ENCODE data around the gene WNT5A.

WNT5A gene

DNA sequence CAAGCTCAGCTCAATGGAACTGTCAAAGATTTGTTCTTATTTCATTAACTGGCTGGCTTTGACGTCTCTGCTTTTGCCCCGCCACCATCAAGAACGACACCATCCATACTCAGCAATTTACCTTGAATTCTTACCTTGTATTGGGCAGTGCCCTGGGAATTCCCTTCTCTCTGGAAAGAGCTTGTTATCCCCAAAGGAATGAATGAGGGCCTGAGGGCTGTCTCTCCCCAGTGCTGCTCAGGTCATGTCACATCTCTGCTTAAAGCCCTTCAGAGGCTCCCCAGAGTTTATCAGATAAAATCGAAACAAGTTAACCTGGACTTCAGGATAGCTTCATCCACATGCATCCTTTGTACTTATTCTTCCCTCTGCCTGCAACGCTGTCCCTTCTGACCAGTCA is 5.9 kb upstream of the WNT5A start:
- TF ChIP-seq, protein P1, sequence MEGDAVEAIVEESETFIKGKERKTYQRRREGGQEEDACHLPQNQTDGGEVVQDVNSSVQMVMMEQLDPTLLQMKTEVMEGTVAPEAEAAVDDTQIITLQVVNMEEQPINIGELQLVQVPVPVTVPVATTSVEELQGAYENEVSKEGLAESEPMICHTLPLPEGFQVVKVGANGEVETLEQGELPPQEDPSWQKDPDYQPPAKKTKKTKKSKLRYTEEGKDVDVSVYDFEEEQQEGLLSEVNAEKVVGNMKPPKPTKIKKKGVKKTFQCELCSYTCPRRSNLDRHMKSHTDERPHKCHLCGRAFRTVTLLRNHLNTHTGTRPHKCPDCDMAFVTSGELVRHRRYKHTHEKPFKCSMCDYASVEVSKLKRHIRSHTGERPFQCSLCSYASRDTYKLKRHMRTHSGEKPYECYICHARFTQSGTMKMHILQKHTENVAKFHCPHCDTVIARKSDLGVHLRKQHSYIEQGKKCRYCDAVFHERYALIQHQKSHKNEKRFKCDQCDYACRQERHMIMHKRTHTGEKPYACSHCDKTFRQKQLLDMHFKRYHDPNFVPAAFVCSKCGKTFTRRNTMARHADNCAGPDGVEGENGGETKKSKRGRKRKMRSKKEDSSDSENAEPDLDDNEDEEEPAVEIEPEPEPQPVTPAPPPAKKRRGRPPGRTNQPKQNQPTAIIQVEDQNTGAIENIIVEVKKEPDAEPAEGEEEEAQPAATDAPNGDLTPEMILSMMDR (IDR thresholded peaks at IDR 0.05) = no peak
- no peak for TF ChIP-seq ZFX (IDR thresholded peaks at IDR 0.05; ENCODE audit: borderline replicate concordance)
- H3K27ac ChIP-seq = no peak overlapping the region

DNA sequence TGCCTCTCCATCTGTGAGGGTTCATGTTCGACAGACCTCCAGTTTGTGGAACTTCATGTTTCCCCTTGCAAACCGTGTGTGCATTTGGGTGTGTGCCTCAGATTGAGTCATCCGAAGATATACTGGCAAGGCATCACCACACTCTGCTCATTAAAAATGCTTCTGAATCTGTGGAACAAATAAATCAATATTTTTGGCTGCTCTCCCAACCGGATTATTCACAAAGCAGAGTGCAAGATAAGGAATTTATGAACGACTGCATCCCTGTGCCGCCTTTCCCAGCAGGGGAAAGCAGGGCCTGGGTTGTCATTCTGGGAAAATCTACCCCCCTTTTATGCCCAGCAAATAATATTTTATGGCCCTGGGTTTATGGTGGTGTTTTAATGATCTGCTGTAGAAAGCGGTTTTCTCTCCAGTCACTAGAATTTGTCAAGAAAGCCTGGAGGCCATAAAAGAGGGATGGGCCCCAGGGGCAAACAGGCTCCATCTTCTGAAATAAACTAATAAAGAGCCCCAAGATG is 4.2 kb upstream of the WNT5A start:
- H3K27ac ChIP-seq = no peak overlapping the region
- TF ChIP-seq, protein P1 (IDR thresholded peaks at IDR 0.05) = no peak

DNA sequence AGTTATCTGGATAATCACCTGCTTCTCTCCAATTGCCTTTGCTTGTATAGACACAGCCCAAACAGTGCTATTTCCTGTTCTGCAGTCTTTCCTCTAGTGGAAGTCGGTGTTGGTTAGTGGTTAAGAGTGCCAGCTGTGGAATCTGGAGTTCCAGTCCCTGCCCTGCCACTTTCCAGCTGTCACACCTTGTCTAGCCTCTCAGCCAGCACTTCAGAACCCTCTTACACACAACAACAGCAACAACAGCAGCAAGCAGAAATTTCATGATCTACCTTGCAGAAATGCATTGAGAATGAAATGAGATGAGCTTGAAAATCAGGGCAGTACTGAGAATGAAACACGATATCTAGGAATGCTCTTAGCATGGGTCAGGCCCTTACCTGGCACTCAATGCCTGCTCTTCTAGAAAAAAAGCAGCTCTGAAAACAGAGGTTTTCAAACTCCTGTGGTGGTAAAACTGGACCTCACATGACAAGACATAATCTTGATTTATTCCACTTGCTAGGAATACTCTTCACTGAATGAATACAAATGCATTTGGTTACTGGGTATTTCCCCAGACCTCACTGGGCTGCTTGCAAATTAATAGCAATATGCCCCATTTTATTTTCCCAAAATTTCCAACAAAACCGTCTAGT is 3.3 kb upstream of the WNT5A start:
- no peak overlapping the region for H3K27ac ChIP-seq
- TF ChIP-seq ZFX (IDR thresholded peaks at IDR 0.05; ENCODE audit: borderline replicate concordance) = no peak
- TF ChIP-seq, protein P1 (IDR thresholded peaks at IDR 0.05) = no peak

DNA sequence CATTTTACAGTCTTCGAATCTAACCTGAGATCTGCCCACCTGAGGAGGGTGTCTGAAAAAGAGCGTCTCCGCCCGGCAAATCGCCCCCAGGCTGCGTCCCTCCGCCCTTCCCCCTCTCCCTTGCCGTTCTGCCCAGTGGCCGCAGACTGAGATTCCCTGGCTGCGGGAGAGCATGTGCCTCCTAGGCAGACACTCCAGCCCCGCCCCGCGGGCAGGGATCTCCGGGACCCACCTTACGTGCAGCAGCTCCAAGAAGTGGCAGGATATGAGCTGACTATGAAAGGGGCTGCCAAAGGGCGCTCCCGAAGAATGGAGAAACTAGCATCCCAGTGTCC is 2.7 kb upstream of the WNT5A start:
- no peak overlapping the region for H3K27ac ChIP-seq
- TF ChIP-seq, protein P1 (IDR thresholded peaks at IDR 0.05) = no peak

DNA sequence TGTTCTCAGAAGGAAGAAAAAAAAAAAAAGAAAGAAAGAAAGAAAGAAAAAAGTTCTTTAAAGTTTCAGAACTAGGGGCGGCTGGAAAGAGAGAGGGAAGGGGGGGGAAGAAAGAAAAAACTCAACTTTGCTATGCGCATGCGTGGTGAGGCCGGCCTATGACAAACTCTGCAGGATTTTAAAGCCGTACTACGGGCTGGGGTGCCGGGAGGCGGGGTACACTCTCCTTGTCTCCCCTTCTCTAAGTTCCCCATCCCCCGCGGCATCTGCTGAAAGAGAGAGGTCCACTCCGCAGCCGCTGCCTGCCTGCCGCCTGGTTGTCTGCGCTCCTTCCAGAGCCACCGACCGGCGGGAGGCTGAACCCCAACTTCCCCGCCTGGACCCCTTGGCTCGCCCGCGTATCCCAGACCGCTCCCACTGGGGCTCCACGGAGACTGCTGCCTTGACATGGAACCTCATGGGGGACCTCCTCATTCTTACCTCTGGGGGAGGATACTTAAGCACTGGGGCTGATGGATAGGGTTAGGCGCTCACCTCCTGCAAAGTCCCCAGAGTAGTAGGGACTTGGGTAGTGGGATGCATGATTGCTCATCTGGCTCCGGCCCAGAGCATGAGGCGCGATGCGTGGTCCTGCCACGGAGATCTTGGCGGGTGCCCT is 1.4 kb upstream of the WNT5A start:
- TF ChIP-seq, protein P1 (IDR thresholded peaks at IDR 0.05) = no peak
- no peak for TF ChIP-seq ZFX (IDR thresholded peaks at IDR 0.05; ENCODE audit: borderline replicate concordance)
- H3K27ac ChIP-seq = no peak overlapping the region

DNA sequence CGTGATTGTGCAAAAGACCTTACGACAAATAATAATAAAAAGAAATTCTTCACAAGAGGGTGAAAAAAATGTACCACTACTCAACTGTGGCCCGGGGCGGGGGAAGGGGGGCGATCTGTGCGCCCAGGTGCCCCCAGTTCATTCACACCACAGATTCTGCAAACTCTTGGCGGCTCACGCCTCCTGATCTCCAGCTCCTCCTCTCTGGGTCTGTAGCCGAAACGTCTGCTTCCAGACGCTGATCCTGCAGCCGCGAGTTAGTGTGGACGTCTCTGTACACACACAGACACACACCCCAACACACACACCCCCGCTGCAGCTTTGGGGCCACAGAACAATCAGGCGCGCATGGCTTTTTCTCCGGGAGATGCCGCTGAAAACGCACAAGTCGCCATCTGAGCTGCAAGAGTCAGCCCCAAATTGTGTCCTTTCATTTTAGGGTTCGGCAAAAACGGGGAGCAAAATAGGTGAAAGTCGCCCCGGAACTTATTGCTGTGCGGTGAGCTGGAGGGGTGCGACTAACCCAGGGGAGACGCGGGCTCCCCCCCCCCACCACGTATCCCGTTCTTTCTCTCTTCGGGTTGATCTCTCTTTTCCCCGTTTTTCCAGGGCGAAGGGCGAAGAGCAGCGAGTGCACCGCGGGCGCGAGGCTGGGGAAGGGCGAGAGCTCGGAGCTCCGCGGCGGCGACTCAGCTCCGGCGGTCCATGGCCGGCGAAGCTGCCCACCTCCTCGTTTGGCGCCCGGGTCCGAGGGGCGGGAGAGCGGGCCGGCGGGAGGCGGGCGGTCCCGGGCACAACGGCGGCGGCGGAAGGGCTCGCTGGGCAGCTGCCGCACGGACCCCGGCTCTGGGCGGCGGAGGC is 505 bp upstream of the WNT5A start:
- no peak overlapping the region for H3K27ac ChIP-seq
- TF ChIP-seq ZFX (IDR thresholded peaks at IDR 0.05; ENCODE audit: borderline replicate concordance) = no peak
- TF ChIP-seq, protein P1 (IDR thresholded peaks at IDR 0.05) = no peak

Measured in 22Rv1 (cell line).